AG04450 (cell line): ENCODE data around the gene PAPOLA. TPM values are rescaled to one million over a fixed set of nuclear protein-coding genes. Genes with fewer than 3 reads are reported as not detected.

Experiments used
- CTCF ChIA-PET: fragments of 300-600, 350-600 bp; formaldehyde crosslinking; extraction: SDS; loops from one replicate; lab custom pipeline; 2022; ENCODE audit warnings: antibody characterized with exemption, inconsistent platforms; lab: Charles Lee
- POLR2A ChIA-PET: fragments of 350-600 bp; formaldehyde crosslinking; extraction: SDS; loops from one replicate; lab custom pipeline; 2021; ENCODE audit warnings: antibody characterized with exemption, inconsistent platforms; lab: Yijun Ruan, JAX
- DNase-seq: peaks from one replicate; pipeline ENCODE4 v3.0.0-alpha.2; 2011; ENCODE audit warnings: low read depth, low spot score
- H3K27ac ChIP-seq: one replicate; pipeline ENCODE4 v1.5.1; 2012; ENCODE audit warnings: low read depth, low read length, control low read depth
- H3K27me3 ChIP-seq: one replicate; pipeline ENCODE4 v1.6.0; 2012; ENCODE audit warnings: low read length; ENCODE audit not compliant: control insufficient read depth, insufficient read depth
- H3K4me3 ChIP-seq: 2 replicates; pipeline ENCODE4 v1.5.1; 2011; ENCODE audit warnings: mild to moderate bottlenecking, low read depth, low read length, control low read depth
- H3K9me3 ChIP-seq: 2 replicates; pipeline ENCODE4 v1.5.1; 2012; ENCODE audit warnings: low read length; ENCODE audit not compliant: control insufficient read depth, insufficient read depth
- CTCF ChIP-seq: IDR thresholded peaks from 2 replicates; pipeline ENCODE4 v1.5.1; 2011; ENCODE audit warnings: low read depth, low read length, control low read depth, inconsistent platforms
- polyA plus RNA-seq: library from polyadenylated mRNA; depleted of rRNA; stranded (reverse); fragments of >200 nt; gene quantifications from 2 replicates; pipeline ENCODE4 v1.2.3, GENCODE V29; 2011

The PAPOLA gene
- polyA plus RNA-seq, 1 experiment = 191 TPM

- no peak overlapping the region for H3K4me3 ChIP-seq
- POLR2A ChIA-PET = no interaction called here
- no peaks in the 10 kb centered on the region; the same call in 1 of the 2 replicates for H3K9me3 ChIP-seq
- peaks cover 38% of the 10 kb centered on the region for H3K27me3 ChIP-seq
- CTCF ChIA-PET = interaction anchor here (0.9 to 6.1 kb wide), 3 partner anchors 14 to 270 kb away, joined by 5 to 43 read pairs (median 7); no protein-coding TSS in a partner anchor
- H3K27ac ChIP-seq = no peak overlapping the region
- DNase-seq = no peak
- TF ChIP-seq CTCF = no peak
Observed at GRCh38 chr14:96581902-96582301, 79.7 kb downstream of the PAPOLA start.

GRCh38 chr14:96582411-96582961, 80.3 kb downstream of the PAPOLA start:
- no peak for TF ChIP-seq CTCF
- no peak for DNase-seq
- Histone ChIP-seq H3K4me3 (no peak overlapping the region), H3K9me3 (no peaks in the 10 kb centered on the region; the same call in 1 of the 2 replicates), H3K27me3 (peaks cover 44% of the 10 kb centered on the region), H3K27ac (no peak overlapping the region)
- ChIA-PET POLR2A (no interaction called here), CTCF (interaction anchor here (0.9 to 6.1 kb wide), 3 partner anchors 15 to 159 kb away, joined by 3 to 43 read pairs (median 5); no protein-coding TSS in a partner anchor)

GRCh38 chr14:96582995-96583394, 80.8 kb downstream of the PAPOLA start:
- TF ChIP-seq CTCF = no peak
- ChIA-PET POLR2A (no interaction called here), CTCF (interaction anchor here (0.9 to 1.2 kb wide), 3 partner anchors 15 to 159 kb away, joined by 3 to 5 read pairs (median 4); no protein-coding TSS in a partner anchor)
- Histone ChIP-seq H3K9me3 (no peaks in the 10 kb centered on the region; the same call in 1 of the 2 replicates), H3K27me3 (peaks cover 49% of the 10 kb centered on the region), H3K27ac (no peak overlapping the region), H3K4me3 (no peak overlapping the region)
- no peak for DNase-seq

- DNase-seq = no peak
- CTCF ChIA-PET = interaction anchor here (1.0 to 1.2 kb wide), 2 partner anchors 157 to 158 kb away, joined by 3 to 4 read pairs; no protein-coding TSS in a partner anchor
- Histone ChIP-seq H3K27ac (no peak overlapping the region), H3K4me3 (no peak overlapping the region), H3K27me3 (peaks cover 54% of the 10 kb centered on the region), H3K9me3 (no peaks in the 10 kb centered on the region; the same call in 1 of the 2 replicates)
- TF ChIP-seq CTCF = no peak
- POLR2A ChIA-PET = no interaction called here
Observed at GRCh38 chr14:96583569-96584041, 81.4 kb downstream of the PAPOLA start.

- no peak overlapping the region for H3K4me3 ChIP-seq
- no peak overlapping the region for H3K27ac ChIP-seq
- POLR2A ChIA-PET = no interaction called here
- H3K27me3 ChIP-seq = peaks cover 59% of the 10 kb centered on the region
- DNase-seq = no peak
- no peaks in the 10 kb centered on the region; the same call in 1 of the 2 replicates for H3K9me3 ChIP-seq
- TF ChIP-seq CTCF = peak; percentile 29; the same call in 1 of the 2 replicates
- CTCF ChIA-PET = interaction anchor here (1.2 kb wide), 1 partner anchor 156 kb away, joined by 4 read pairs; no protein-coding TSS in a partner anchor
Observed at GRCh38 chr14:96584199-96584906, 82.2 kb downstream of the PAPOLA start.
